Measurements from ENCODE around the gene SARS1. TPM values are rescaled to one million over a fixed set of nuclear protein-coding genes. Genes with fewer than 3 reads are reported as not detected.

SARS1 gene
- total RNA-seq, 2 experiments from 2014 or later: 122 to 131 TPM

GRCh38 chr1:109239409-109240068 lies 25.8 kb downstream of the SARS1 start:
- H3K27ac Mint-ChIP-seq: peak overlapping the region; percentile 73
- peak; percentile 75 for ATAC-seq (ENCODE audit: poor library complexity)

GRCh38 chr1:109240158-109241152 lies 26.7 kb downstream of the SARS1 start:
- peaks cover 37% of the 10 kb centered on the region for H3K36me3 ChIP-seq (ENCODE audit: insufficient read depth, low read length)
- no peaks in the 10 kb centered on the region for H3K27me3 Mint-ChIP-seq
- intact Hi-C loops (cut with DNase I, micrococcal nuclease): no loop called here
- no peak for TF ChIP-seq CTCF (IDR thresholded peaks at IDR 0.05)
- H3K36me3 Mint-ChIP-seq (ENCODE audit: low read depth): peaks cover 40% of the 10 kb centered on the region
- H3K27me3 ChIP-seq (ENCODE audit: control insufficient read depth in 1 of 2, insufficient read depth in 2 of 2, low read length in 2 of 2): peaks cover 0 to 3% of the 10 kb centered on the region in 2 experiments
- peaks cover 25% of the 10 kb centered on the region for H3K4me1 Mint-ChIP-seq (ENCODE audit: low read depth)
- no peak overlapping the region for H3K27ac ChIP-seq (ENCODE audit: low read depth in 1 of 2, low read length in 2 of 2)
- DNase-seq (peak in 6 of 14 experiments; percentile 18 to 43 (median 28)), ATAC-seq (ENCODE audit: poor library complexity) (peak; percentile 22)
- peak overlapping the region; percentile 73 for H3K27ac Mint-ChIP-seq
- H3K4me3 ChIP-seq (ENCODE audit: low read length): no peak overlapping the region
- H3K4me3 Mint-ChIP-seq: no peak overlapping the region
- no peaks in the 10 kb centered on the region for H3K9me3 Mint-ChIP-seq
- CTCF ChIA-PET: no interaction called here
- POLR2A ChIA-PET: interaction anchor here (1.3 to 2.8 kb wide), 3 partner anchors 9 to 26 kb away, joined by 3 to 15 read pairs (median 4); partner anchors contain the start of genes CELSR2 and SARS1
- H3K4me1 ChIP-seq (ENCODE audit: insufficient read depth, low read length): peaks cover 27% of the 10 kb centered on the region
- no peaks in the 10 kb centered on the region for H3K9me3 ChIP-seq (ENCODE audit: control insufficient read depth in 1 of 2, insufficient read depth in 1 of 2, low read length in 2 of 2)

More at GRCh38 chr1:109239409-109240068, 25.8 kb downstream of the SARS1 start:
- ChIA-PET CTCF (no interaction called here), POLR2A (interaction anchor here (0.6 to 2.8 kb wide), 5 partner anchors 10 to 293 kb away, joined by 3 to 15 read pairs (median 3); partner anchors contain the start of genes CELSR2 and SARS1)
- peaks cover 0 to 3% of the 10 kb centered on the region in 2 experiments for H3K27me3 ChIP-seq (ENCODE audit: control insufficient read depth in 1 of 2, insufficient read depth in 2 of 2, low read length in 2 of 2)
- intact Hi-C loops (cut with DNase I, micrococcal nuclease): no loop called here
- TF ChIP-seq CTCF (IDR thresholded peaks at IDR 0.05): peak; percentile 26
- H3K4me3 Mint-ChIP-seq: no peak overlapping the region
- peaks cover 32% of the 10 kb centered on the region for H3K4me1 Mint-ChIP-seq (ENCODE audit: low read depth)
- H3K9me3 ChIP-seq (ENCODE audit: control insufficient read depth in 1 of 2, insufficient read depth in 1 of 2, low read length in 2 of 2): no peaks in the 10 kb centered on the region
- peaks cover 50% of the 10 kb centered on the region for H3K36me3 Mint-ChIP-seq (ENCODE audit: low read depth)
- no peaks in the 10 kb centered on the region for H3K9me3 Mint-ChIP-seq
- peaks cover 46% of the 10 kb centered on the region for H3K36me3 ChIP-seq (ENCODE audit: insufficient read depth, low read length)
- no peaks in the 10 kb centered on the region for H3K27me3 Mint-ChIP-seq
- peaks cover 29% of the 10 kb centered on the region for H3K4me1 ChIP-seq (ENCODE audit: insufficient read depth, low read length)
- DNase-seq: peak in 5 of 14 experiments; percentile 31 to 64 (median 40)
- no peak overlapping the region for H3K27ac ChIP-seq (ENCODE audit: low read depth in 1 of 2, low read length in 2 of 2)
- H3K4me3 ChIP-seq (ENCODE audit: low read length): no peak overlapping the region

GRCh38 chr1:109241344-109241743 lies 27.6 kb downstream of the SARS1 start:
- Histone ChIP-seq H3K9me3 (ENCODE audit: control insufficient read depth in 1 of 2, insufficient read depth in 1 of 2, low read length in 2 of 2) (no peaks in the 10 kb centered on the region), H3K36me3 (ENCODE audit: insufficient read depth, low read length) (peaks cover 28% of the 10 kb centered on the region), H3K27ac (ENCODE audit: low read depth in 1 of 2, low read length in 2 of 2) (no peak overlapping the region), H3K27me3 (ENCODE audit: control insufficient read depth in 1 of 2, insufficient read depth in 2 of 2, low read length in 2 of 2) (peaks cover 0 to 3% of the 10 kb centered on the region in 2 experiments), H3K4me3 (ENCODE audit: low read length) (no peak overlapping the region), H3K4me1 (ENCODE audit: insufficient read depth, low read length) (peaks cover 27% of the 10 kb centered on the region)
- Mint-ChIP-seq H3K27me3 (no peaks in the 10 kb centered on the region), H3K9me3 (no peaks in the 10 kb centered on the region), H3K4me1 (ENCODE audit: low read depth) (peaks cover 25% of the 10 kb centered on the region), H3K27ac (peak overlapping the region; percentile 62), H3K4me3 (no peak overlapping the region), H3K36me3 (ENCODE audit: low read depth) (peaks cover 32% of the 10 kb centered on the region)
- DNase-seq (peak in 2 of 14 experiments; percentile 21 to 29), ATAC-seq (ENCODE audit: poor library complexity) (peak; percentile 22)
- POLR2A ChIA-PET: interaction anchor here (2.8 kb wide), 1 partner anchor 27 kb away, joined by 15 read pairs; the partner anchor contains the start of gene SARS1
- intact Hi-C loops (cut with DNase I, micrococcal nuclease): no loop called here
- CTCF ChIA-PET: no interaction called here
- no peak for TF ChIP-seq CTCF (IDR thresholded peaks at IDR 0.05)

All from CD4-positive, alpha-beta T cell (primary cell).